ENCODE results near the gene SAMD14.

The SAMD14 gene

DNA sequence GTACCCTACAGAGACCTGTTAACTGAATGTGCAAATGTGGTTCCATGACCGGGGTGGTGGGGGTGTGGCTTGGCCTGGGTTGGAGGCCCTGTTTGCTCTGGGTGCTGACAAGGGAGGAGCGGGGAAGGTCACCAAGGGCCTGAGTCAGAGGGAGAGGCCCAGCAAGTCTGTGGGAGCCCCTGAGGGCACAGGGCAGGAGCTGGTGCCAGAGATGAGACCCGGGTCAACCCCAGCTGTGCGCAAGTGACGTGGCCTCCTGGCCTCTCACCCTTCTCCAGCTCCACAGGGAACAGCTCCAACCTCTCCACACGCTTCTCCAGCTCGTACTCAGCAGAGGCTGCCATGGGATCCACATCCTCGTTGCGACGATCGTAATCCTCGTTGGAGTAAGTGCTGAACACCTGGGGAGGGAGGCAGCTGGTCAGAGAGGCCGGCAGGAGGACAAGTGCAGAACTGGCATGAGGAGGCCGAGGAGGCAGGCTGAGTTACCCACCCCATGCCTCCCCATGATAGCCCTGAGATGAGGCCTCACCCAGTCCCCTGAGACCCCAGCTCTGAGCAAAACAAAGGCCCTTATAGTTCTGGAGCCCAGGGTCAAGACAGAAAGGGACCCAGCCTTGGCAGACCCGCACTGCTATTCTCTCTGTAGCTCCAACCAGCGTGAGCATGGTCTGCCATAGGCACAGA, 15.0 kb upstream of the SAMD14 start:
- DNase-seq (ENCODE audit: low read depth) = no peak
- TF ChIP-seq CTCF (IDR thresholded peaks at IDR 0.05; ENCODE audit: low read depth, low read length, missing control alignments) = no peak
- in situ Hi-C loops (cut with HindIII; ENCODE audit: low sequenced_read_pairs) = no loop called here
- no peak overlapping the region for H3K4me3 ChIP-seq (ENCODE audit: low read depth, low read length)

DNA sequence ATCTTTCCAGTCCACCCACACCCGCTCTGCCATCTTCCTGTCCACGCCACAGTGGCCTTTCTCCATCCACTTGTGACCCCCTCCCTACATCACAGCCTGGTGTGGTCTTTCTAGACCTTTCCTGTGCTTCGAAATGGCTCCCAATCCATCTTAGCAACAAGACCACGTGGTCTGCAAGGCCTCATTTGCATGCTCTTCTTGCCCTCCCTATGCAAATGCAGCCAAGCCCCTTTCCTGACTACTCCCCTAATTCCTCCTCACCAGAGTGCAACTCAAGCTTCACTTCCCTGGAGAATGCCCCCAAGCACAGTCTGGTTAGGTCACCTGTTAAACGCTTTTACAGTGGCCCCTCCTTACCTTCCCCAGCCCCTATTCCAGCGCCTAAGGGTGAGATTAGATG, 14.4 kb upstream of the SAMD14 start:
- DNase-seq (ENCODE audit: low read depth) = no peak
- H3K4me3 ChIP-seq (ENCODE audit: low read depth, low read length) = no peak overlapping the region
- in situ Hi-C loops (cut with HindIII; ENCODE audit: low sequenced_read_pairs) = no loop called here
- TF ChIP-seq CTCF (IDR thresholded peaks at IDR 0.05; ENCODE audit: low read depth, low read length, missing control alignments) = no peak

- DNase-seq (ENCODE audit: low read depth) = no peak
- in situ Hi-C loops (cut with HindIII; ENCODE audit: low sequenced_read_pairs) = no loop called here
- TF ChIP-seq CTCF (IDR thresholded peaks at IDR 0.05; ENCODE audit: low read depth, low read length, missing control alignments) = no peak
- no peak overlapping the region for H3K4me3 ChIP-seq (ENCODE audit: low read depth, low read length)
Measured at GRCh38 chr17:50143461-50144176, 13.7 kb upstream of the SAMD14 start.

GRCh38 chr17:50141745-50142110, 11.8 kb upstream of the SAMD14 start:
- no peak for DNase-seq (ENCODE audit: low read depth)
- no peak for TF ChIP-seq CTCF (IDR thresholded peaks at IDR 0.05; ENCODE audit: low read depth, low read length, missing control alignments)
- in situ Hi-C loops (cut with HindIII; ENCODE audit: low sequenced_read_pairs) = no loop called here
- no peak overlapping the region for H3K4me3 ChIP-seq (ENCODE audit: low read depth, low read length)

DNA sequence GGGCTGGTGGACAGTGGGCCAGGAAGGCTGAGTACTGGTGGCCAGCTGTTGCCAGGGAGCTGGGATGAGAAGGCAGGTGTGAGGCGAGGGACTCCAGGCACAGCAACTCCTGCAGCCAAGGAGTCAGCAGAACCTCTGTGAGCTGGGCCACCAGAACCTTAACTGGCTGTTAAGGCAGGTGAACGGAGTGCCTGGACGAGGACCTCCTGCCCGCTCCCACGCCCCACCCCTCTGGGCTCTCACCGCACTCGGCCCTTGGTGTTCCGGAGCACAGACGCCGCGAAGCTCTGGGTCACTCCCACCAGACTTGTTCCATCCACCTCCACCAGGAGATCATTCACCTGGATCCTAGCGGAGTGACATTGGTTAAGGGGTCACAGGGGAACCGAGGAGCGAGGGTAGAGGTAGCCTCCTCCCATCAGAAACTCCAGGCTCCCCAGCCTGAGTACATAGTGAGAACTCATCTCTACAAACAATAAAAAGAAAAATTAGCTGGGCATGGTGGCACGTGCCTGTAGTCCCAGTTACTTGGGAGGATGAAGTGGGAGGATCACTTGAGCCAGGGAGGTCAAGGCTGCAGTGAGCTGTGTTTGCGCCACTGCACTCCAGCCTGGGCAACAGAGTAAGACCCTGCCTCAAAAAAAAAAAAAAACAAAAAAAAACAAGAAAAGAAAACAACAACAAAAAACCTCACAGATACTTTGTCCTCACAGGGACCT, 11.2 kb upstream of the SAMD14 start:
- TF ChIP-seq CTCF (IDR thresholded peaks at IDR 0.05; ENCODE audit: low read depth, low read length, missing control alignments) = no peak
- H3K4me3 ChIP-seq (ENCODE audit: low read depth, low read length) = no peak overlapping the region
- in situ Hi-C loops (cut with HindIII; ENCODE audit: low sequenced_read_pairs) = no loop called here
- no peak for DNase-seq (ENCODE audit: low read depth)

- H3K4me3 ChIP-seq (ENCODE audit: low read depth, low read length) = no peak overlapping the region
- in situ Hi-C loops (cut with HindIII; ENCODE audit: low sequenced_read_pairs) = no loop called here
- peak; percentile 64 for TF ChIP-seq CTCF (IDR thresholded peaks at IDR 0.05; ENCODE audit: low read depth, low read length, missing control alignments)
- DNase-seq (ENCODE audit: low read depth) = no peak
Measured at GRCh38 chr17:50139950-50140885, 10.3 kb upstream of the SAMD14 start.

Measured in astrocyte of the cerebellum (primary cell).